MCF 10A (cell line): ENCODE measurements around the gene TAS2R7. TPM values are rescaled to one million over a fixed set of nuclear protein-coding genes. Genes with fewer than 3 reads are reported as not detected.

Experiments
- BruUV-seq: library from RNA; stranded (reverse); fragments of 400-500 nt; replicated peaks from 2 replicates; lab custom pipeline; 2021; lab: Mats Ljungman, UMichigan
- CTCF ChIA-PET: fragments of 300-600 bp; sonication (Branson Sonifier 250); formaldehyde crosslinking; extraction: SDS; loops from one replicate; lab custom pipeline; 2021; ENCODE audit warnings: antibody characterized with exemption, inconsistent platforms; lab: Yijun Ruan, JAX
- POLR2A ChIA-PET: fragments of 300-600, 350-650 bp; sonication (Branson Sonifier 250); formaldehyde crosslinking; extraction: SDS; loops from one replicate; lab custom pipeline; 2020; ENCODE audit warnings: antibody characterized with exemption, inconsistent platforms; lab: Yijun Ruan, JAX
- DNase-seq: peaks from one replicate; pipeline ENCODE4 v3.0.0-alpha.2; 2018; ENCODE audit not compliant: unreplicated experiment
- H3K27ac Mint-ChIP-seq: one replicate; pipeline ENCODE4 v1.8.0; 2022; ENCODE audit warnings: mild to moderate bottlenecking, low read depth, mixed read lengths; ENCODE audit not compliant: unreplicated experiment
- H3K27me3 Mint-ChIP-seq: one replicate; pipeline ENCODE4 v1.8.0; 2022; ENCODE audit warnings: mixed read lengths; ENCODE audit not compliant: insufficient read depth, unreplicated experiment
- H3K36me3 Mint-ChIP-seq: one replicate; pipeline ENCODE4 v1.8.0; 2022; ENCODE audit warnings: mild to moderate bottlenecking, moderate library complexity, mixed read lengths; ENCODE audit not compliant: insufficient read depth, unreplicated experiment
- H3K4me1 Mint-ChIP-seq: one replicate; pipeline ENCODE4 v1.8.0; 2022; ENCODE audit warnings: mixed read lengths; ENCODE audit not compliant: insufficient read depth, unreplicated experiment
- H3K4me3 Mint-ChIP-seq: one replicate; pipeline ENCODE4 v1.8.0; 2022; ENCODE audit warnings: mild to moderate bottlenecking, moderate library complexity, mixed read lengths; ENCODE audit not compliant: unreplicated experiment
- H3K9me3 Mint-ChIP-seq: one replicate; pipeline ENCODE4 v1.8.0; 2022; ENCODE audit warnings: mixed read lengths; ENCODE audit not compliant: unreplicated experiment
- intact Hi-C: fragments of 100-400 bp; cut with micrococcal nuclease; formaldehyde crosslinking; loops from 2 replicates; pipeline ENCODE4 v1.14.1; 2022
- total RNA-seq: library from RNA; stranded (reverse); gene quantifications from 2 replicates; pipeline ENCODE4 v1.2.3, GENCODE V29; 2022
- TF ChIP-seq, protein P1 (sequence below): fragments of 200-600 bp; IDR thresholded peaks from one replicate; pipeline ENCODE4 v1.8.0; 2022; ENCODE audit warnings: antibody characterized with exemption, mild to moderate bottlenecking; ENCODE audit not compliant: unreplicated experiment

Gene TAS2R7
- total RNA-seq, 1 experiment from 2014 or later = not detected

GRCh38 chr12:10842862-10843261, 40.4 kb upstream of the TAS2R7 start:
- Mint-ChIP-seq H3K4me3 (no peak overlapping the region), H3K4me1 (no peaks in the 10 kb centered on the region), H3K27ac (no peak overlapping the region), H3K36me3 (peaks cover 18% of the 10 kb centered on the region), H3K27me3 (no peaks in the 10 kb centered on the region), H3K9me3 (no peaks in the 10 kb centered on the region)
- TF ChIP-seq, protein P1, sequence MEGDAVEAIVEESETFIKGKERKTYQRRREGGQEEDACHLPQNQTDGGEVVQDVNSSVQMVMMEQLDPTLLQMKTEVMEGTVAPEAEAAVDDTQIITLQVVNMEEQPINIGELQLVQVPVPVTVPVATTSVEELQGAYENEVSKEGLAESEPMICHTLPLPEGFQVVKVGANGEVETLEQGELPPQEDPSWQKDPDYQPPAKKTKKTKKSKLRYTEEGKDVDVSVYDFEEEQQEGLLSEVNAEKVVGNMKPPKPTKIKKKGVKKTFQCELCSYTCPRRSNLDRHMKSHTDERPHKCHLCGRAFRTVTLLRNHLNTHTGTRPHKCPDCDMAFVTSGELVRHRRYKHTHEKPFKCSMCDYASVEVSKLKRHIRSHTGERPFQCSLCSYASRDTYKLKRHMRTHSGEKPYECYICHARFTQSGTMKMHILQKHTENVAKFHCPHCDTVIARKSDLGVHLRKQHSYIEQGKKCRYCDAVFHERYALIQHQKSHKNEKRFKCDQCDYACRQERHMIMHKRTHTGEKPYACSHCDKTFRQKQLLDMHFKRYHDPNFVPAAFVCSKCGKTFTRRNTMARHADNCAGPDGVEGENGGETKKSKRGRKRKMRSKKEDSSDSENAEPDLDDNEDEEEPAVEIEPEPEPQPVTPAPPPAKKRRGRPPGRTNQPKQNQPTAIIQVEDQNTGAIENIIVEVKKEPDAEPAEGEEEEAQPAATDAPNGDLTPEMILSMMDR = no peak
- intact Hi-C loops = no loop called here
- no TSS peak for BruUV-seq
- POLR2A ChIA-PET = interaction anchor here (0.7 kb wide), 1 partner anchor 95 kb away, joined by 3 read pairs; no protein-coding TSS in a partner anchor
- CTCF ChIA-PET = no interaction called here
- DNase-seq = no peak

GRCh38 chr12:10838461-10838860, 36.0 kb upstream of the TAS2R7 start:
- intact Hi-C loops = no loop called here
- ChIA-PET CTCF (no interaction called here), POLR2A (no interaction called here)
- H3K4me1 Mint-ChIP-seq = no peaks in the 10 kb centered on the region
- H3K27ac Mint-ChIP-seq = no peak overlapping the region
- TF ChIP-seq, protein P1 = no peak
- H3K36me3 Mint-ChIP-seq = peaks cover 6% of the 10 kb centered on the region
- no peaks in the 10 kb centered on the region for H3K27me3 Mint-ChIP-seq
- H3K9me3 Mint-ChIP-seq = no peaks in the 10 kb centered on the region
- no peak for DNase-seq
- no peak overlapping the region for H3K4me3 Mint-ChIP-seq
- BruUV-seq = no TSS peak

DNA sequence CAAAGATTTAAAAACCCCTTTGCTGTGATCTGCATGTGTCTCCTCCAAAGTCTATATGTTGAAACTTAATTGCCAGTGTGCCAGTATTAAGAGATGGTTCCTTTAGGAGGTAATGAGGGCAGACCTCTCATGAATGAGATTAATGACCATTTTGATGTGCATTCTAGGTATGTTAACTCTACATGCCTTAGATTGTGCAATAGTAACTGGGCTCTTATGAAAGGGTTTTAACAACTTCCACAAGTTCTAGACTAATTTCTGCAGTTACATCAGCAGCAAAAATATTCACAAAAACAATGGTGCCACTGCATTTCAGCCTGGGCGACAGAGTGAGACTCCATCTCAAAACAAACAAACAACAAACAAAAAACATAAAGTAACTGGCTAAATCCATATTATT, 27.6 kb upstream of the TAS2R7 start:
- no peaks in the 10 kb centered on the region for H3K36me3 Mint-ChIP-seq
- TF ChIP-seq, protein P1 = no peak
- ChIA-PET POLR2A (interaction anchor here (0.7 kb wide), 1 partner anchor 1777 kb away, joined by 3 read pairs; no protein-coding TSS in a partner anchor), CTCF (no interaction called here)
- no peaks in the 10 kb centered on the region for H3K27me3 Mint-ChIP-seq
- no peak overlapping the region for H3K27ac Mint-ChIP-seq
- no TSS peak for BruUV-seq
- H3K4me1 Mint-ChIP-seq = no peaks in the 10 kb centered on the region
- intact Hi-C loops = no loop called here
- H3K4me3 Mint-ChIP-seq = no peak overlapping the region
- H3K9me3 Mint-ChIP-seq = no peaks in the 10 kb centered on the region
- DNase-seq = no peak

DNA sequence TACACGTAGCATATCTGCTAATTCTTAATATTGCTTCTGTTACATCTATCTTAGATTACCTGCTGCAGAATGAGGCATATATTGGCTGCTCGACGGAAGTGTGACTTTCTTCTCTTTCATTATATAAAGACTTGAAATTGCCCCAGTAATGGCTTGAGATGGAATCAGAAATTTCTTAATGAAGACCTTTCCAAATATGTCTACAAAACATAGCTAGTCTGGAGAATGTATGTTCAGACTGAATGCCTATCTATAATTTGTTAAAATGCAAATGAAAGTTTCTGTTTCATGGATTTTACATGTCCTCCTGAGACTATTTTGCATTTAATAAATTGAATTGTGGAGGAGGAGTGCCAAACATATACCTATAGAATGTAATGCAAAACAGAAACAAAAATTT, 23.8 kb upstream of the TAS2R7 start, which contains the start of gene TAS2R10:
TAS2R10 (minus strand) TSS at position 101 of the 400 bp plus-strand sequence; CDS start at position 12, 89 bp downstream.
- Mint-ChIP-seq H3K4me3 (no peak within 1 kb of the TSS), H3K27me3 (no peaks in the 10 kb centered on the region), H3K27ac (no peak within 1 kb of the TSS), H3K36me3 (no peaks in the 10 kb centered on the region), H3K4me1 (no peaks in the 10 kb centered on the region), H3K9me3 (no peaks in the 10 kb centered on the region)
- CTCF ChIA-PET = interaction anchor here (0.8 kb wide), 1 partner anchor 374 kb away, joined by 4 read pairs; no protein-coding TSS in a partner anchor
- BruUV-seq = no TSS peak
- POLR2A ChIA-PET = no interaction called here
- TF ChIP-seq, protein P1 = no peak
- no peak for DNase-seq
- intact Hi-C loops = no loop called here
